ENCODE data around the gene ATXN7L2. TPM values are rescaled to one million over a fixed set of nuclear protein-coding genes. Genes with fewer than 3 reads are reported as not detected.
A peak's percentile ranks its signal among the peaks of the same experiment; 100 is the strongest.
"Not testable (repeated sequence)": the region's sequence is repeated elsewhere in the genome, so short reads cannot be mapped to it uniquely, and the experiment has no call there.

Gene ATXN7L2
- total RNA-seq, 2 donors from 2014 or later: 11.9 to 13.3 TPM

GRCh38 chr1:109466452-109467300, 17.0 kb upstream of the ATXN7L2 start, which contains the start of gene SYPL2:
Gene SYPL2, plus strand, starts transcription at chr1:109466546. Its CDS starts 298 bp downstream, at chr1:109466844.
- Mint-ChIP-seq H3K27ac (no peak within 1 kb of the TSS), H3K36me3 (ENCODE audit: insufficient read depth in 2 of 2) (no peaks in the 10 kb centered on the region), H3K9me3 (no peaks in the 10 kb centered on the region), H3K4me1 (ENCODE audit: low read depth) (no peaks in the 10 kb centered on the region), H3K4me3 (peak within 1 kb of the TSS; percentile 74 to 75), H3K27me3 (ENCODE audit: low read depth) (peaks cover 88% of the 10 kb centered on the region)
- DNase-seq (peak; percentile 14 to 41), ATAC-seq (replicated peaks in 1 of 2) (peak; percentile 66 to 70)

GRCh38 chr1:109467301-109467777, 16.4 kb upstream of the ATXN7L2 start:
- H3K36me3 Mint-ChIP-seq (ENCODE audit: insufficient read depth in 2 of 2): no peaks in the 10 kb centered on the region
- peak overlapping the region in 1 of 2 donors; percentile 74 for H3K4me3 Mint-ChIP-seq
- H3K4me1 Mint-ChIP-seq (ENCODE audit: low read depth): no peaks in the 10 kb centered on the region
- no peaks in the 10 kb centered on the region for H3K9me3 Mint-ChIP-seq
- no peak for DNase-seq
- H3K27ac Mint-ChIP-seq: no peak overlapping the region
- H3K27me3 Mint-ChIP-seq (ENCODE audit: low read depth): peaks cover 82% of the 10 kb centered on the region
- no peak for ATAC-seq (replicated peaks in 1 of 2)

GRCh38 chr1:109468061-109468460, 15.6 kb upstream of the ATXN7L2 start:
- Mint-ChIP-seq H3K27ac (no peak overlapping the region), H3K4me1 (ENCODE audit: low read depth) (no peaks in the 10 kb centered on the region), H3K36me3 (ENCODE audit: insufficient read depth in 2 of 2) (no peaks in the 10 kb centered on the region), H3K9me3 (no peaks in the 10 kb centered on the region), H3K4me3 (no peak overlapping the region), H3K27me3 (ENCODE audit: low read depth) (peaks cover 78% of the 10 kb centered on the region)
- DNase-seq (no peak), ATAC-seq (replicated peaks in 1 of 2) (no peak)

GRCh38 chr1:109468903-109469302, 14.8 kb upstream of the ATXN7L2 start:
- Mint-ChIP-seq H3K27ac (no peak overlapping the region), H3K27me3 (ENCODE audit: low read depth) (peaks cover 72% of the 10 kb centered on the region), H3K4me3 (no peak overlapping the region), H3K9me3 (no peaks in the 10 kb centered on the region), H3K4me1 (ENCODE audit: low read depth) (no peaks in the 10 kb centered on the region), H3K36me3 (ENCODE audit: insufficient read depth in 2 of 2) (no peaks in the 10 kb centered on the region)
- ATAC-seq (replicated peaks in 1 of 2) (no peak), DNase-seq (no peak)

GRCh38 chr1:109470245-109470644, 13.5 kb upstream of the ATXN7L2 start:
- H3K36me3 Mint-ChIP-seq (ENCODE audit: insufficient read depth in 2 of 2): no peaks in the 10 kb centered on the region
- H3K4me3 Mint-ChIP-seq: no peak overlapping the region
- ATAC-seq (replicated peaks in 1 of 2) (no peak), DNase-seq (no peak)
- peaks cover 58% of the 10 kb centered on the region for H3K27me3 Mint-ChIP-seq (ENCODE audit: low read depth)
- H3K9me3 Mint-ChIP-seq: no peaks in the 10 kb centered on the region
- H3K27ac Mint-ChIP-seq: no peak overlapping the region
- H3K4me1 Mint-ChIP-seq (ENCODE audit: low read depth): no peaks in the 10 kb centered on the region

- peaks cover 49% of the 10 kb centered on the region for H3K27me3 Mint-ChIP-seq (ENCODE audit: low read depth)
- no peak overlapping the region for H3K27ac Mint-ChIP-seq
- H3K9me3 Mint-ChIP-seq: no peaks in the 10 kb centered on the region
- no peak overlapping the region for H3K4me3 Mint-ChIP-seq
- no peak for DNase-seq
- no peaks in the 10 kb centered on the region for H3K4me1 Mint-ChIP-seq (ENCODE audit: low read depth)
- ATAC-seq (replicated peaks in 1 of 2): no peak
- no peaks in the 10 kb centered on the region for H3K36me3 Mint-ChIP-seq (ENCODE audit: insufficient read depth in 2 of 2)
Observed at GRCh38 chr1:109472779-109473178, 10.9 kb upstream of the ATXN7L2 start.

GRCh38 chr1:109473284-109474057, 10.2 kb upstream of the ATXN7L2 start:
- not testable (repeated sequence) for DNase-seq; ATAC-seq (replicated peaks in 1 of 2); H3K27ac Mint-ChIP-seq; H3K9me3 Mint-ChIP-seq; H3K4me3 Mint-ChIP-seq; H3K36me3 Mint-ChIP-seq (ENCODE audit: insufficient read depth in 2 of 2); H3K4me1 Mint-ChIP-seq (ENCODE audit: low read depth)
- H3K27me3 Mint-ChIP-seq (ENCODE audit: low read depth): peaks cover 47% of the 10 kb centered on the region

GRCh38 chr1:109474697-109475096, 9.0 kb upstream of the ATXN7L2 start:
- ATAC-seq (replicated peaks in 1 of 2): no peak
- no peak for DNase-seq
- Mint-ChIP-seq H3K27me3 (ENCODE audit: low read depth) (peaks cover 47% of the 10 kb centered on the region), H3K4me3 (no peak overlapping the region), H3K4me1 (ENCODE audit: low read depth) (peaks cover 4% of the 10 kb centered on the region), H3K27ac (no peak overlapping the region), H3K9me3 (no peaks in the 10 kb centered on the region), H3K36me3 (ENCODE audit: insufficient read depth in 2 of 2) (no peaks in the 10 kb centered on the region)

GRCh38 chr1:109475261-109475660, 8.4 kb upstream of the ATXN7L2 start:
- no peaks in the 10 kb centered on the region for H3K36me3 Mint-ChIP-seq (ENCODE audit: insufficient read depth in 2 of 2)
- no peak for DNase-seq
- no peak for ATAC-seq (replicated peaks in 1 of 2)
- peaks cover 5% of the 10 kb centered on the region for H3K4me1 Mint-ChIP-seq (ENCODE audit: low read depth)
- H3K27ac Mint-ChIP-seq: no peak overlapping the region
- no peak overlapping the region for H3K4me3 Mint-ChIP-seq
- no peaks in the 10 kb centered on the region for H3K9me3 Mint-ChIP-seq
- H3K27me3 Mint-ChIP-seq (ENCODE audit: low read depth): peaks cover 47% of the 10 kb centered on the region

GRCh38 chr1:109476825-109477224, 6.9 kb upstream of the ATXN7L2 start:
- Mint-ChIP-seq H3K9me3 (no peaks in the 10 kb centered on the region), H3K36me3 (ENCODE audit: insufficient read depth in 2 of 2) (no peaks in the 10 kb centered on the region), H3K4me3 (no peak overlapping the region), H3K27me3 (ENCODE audit: low read depth) (peaks cover 41% of the 10 kb centered on the region), H3K27ac (no peak overlapping the region), H3K4me1 (ENCODE audit: low read depth) (peaks cover 19% of the 10 kb centered on the region)
- DNase-seq (no peak), ATAC-seq (replicated peaks in 1 of 2) (no peak)

- peaks cover 25% of the 10 kb centered on the region for H3K4me1 Mint-ChIP-seq (ENCODE audit: low read depth)
- no peaks in the 10 kb centered on the region for H3K9me3 Mint-ChIP-seq
- no peak for DNase-seq
- no peaks in the 10 kb centered on the region for H3K36me3 Mint-ChIP-seq (ENCODE audit: insufficient read depth in 2 of 2)
- ATAC-seq (replicated peaks in 1 of 2): no peak
- H3K4me3 Mint-ChIP-seq: no peak overlapping the region
- no peak overlapping the region for H3K27ac Mint-ChIP-seq
- H3K27me3 Mint-ChIP-seq (ENCODE audit: low read depth): peaks cover 40% of the 10 kb centered on the region
Observed at GRCh38 chr1:109477821-109478220, 5.9 kb upstream of the ATXN7L2 start.

- Mint-ChIP-seq H3K27ac (no peak overlapping the region), H3K4me1 (ENCODE audit: low read depth) (peaks cover 32% of the 10 kb centered on the region), H3K27me3 (ENCODE audit: low read depth) (peaks cover 35% of the 10 kb centered on the region), H3K4me3 (no peak overlapping the region), H3K36me3 (ENCODE audit: insufficient read depth in 2 of 2) (no peaks in the 10 kb centered on the region), H3K9me3 (no peaks in the 10 kb centered on the region)
- no peak for ATAC-seq (replicated peaks in 1 of 2)
- DNase-seq: peak in 1 of 2 donors; percentile 37
Observed at GRCh38 chr1:109478806-109479205, 4.9 kb upstream of the ATXN7L2 start.

- ATAC-seq (replicated peaks in 1 of 2) (no peak), DNase-seq (no peak)
- no peak overlapping the region for H3K4me3 Mint-ChIP-seq
- H3K27ac Mint-ChIP-seq: no peak overlapping the region
- H3K36me3 Mint-ChIP-seq (ENCODE audit: insufficient read depth in 2 of 2): no peaks in the 10 kb centered on the region
- no peaks in the 10 kb centered on the region for H3K9me3 Mint-ChIP-seq
- H3K27me3 Mint-ChIP-seq (ENCODE audit: low read depth): peaks cover 35% of the 10 kb centered on the region
- peaks cover 35% of the 10 kb centered on the region for H3K4me1 Mint-ChIP-seq (ENCODE audit: low read depth)
Observed at GRCh38 chr1:109479311-109479710, 4.4 kb upstream of the ATXN7L2 start.

Data from activated T-cell treated with anti-CD3 and anti-CD28 coated beads, Interleukin-2, amount 50 U/mL, for 72 hours (primary cell).